ENCODE measurements around the gene FLAD1. TPM values are rescaled to one million over a fixed set of nuclear protein-coding genes. Genes with fewer than 3 reads are reported as not detected.

FLAD1 gene
- total and polyA plus RNA-seq, 2 of the 8 experiments (the other 6 are each of a cell fraction or from before 2014, with no cell fraction given) = 104 to 143 TPM

GRCh38 chr1:154936555-154937084, 46.5 kb upstream of the FLAD1 start, which contains the start of gene PMVK (continued):
- TF ChIP-seq SIX5 (IDR thresholded peaks at IDR 0.05; ENCODE audit: low read depth, low read length) (peak; percentile 6; the same call in 1 of the 2 replicates), GABPA (IDR thresholded peaks at IDR 0.05; ENCODE audit: borderline replicate concordance, insufficient read depth, low read length) (no peak), RFX5 (IDR thresholded peaks at IDR 0.05; ENCODE audit: borderline replicate concordance, low read depth, low read length) (no peak), CHD2 (IDR thresholded peaks at IDR 0.05; ENCODE audit: low read length) (peak; percentile 88), CHD7 (IDR thresholded peaks at IDR 0.05; ENCODE audit: insufficient replicate concordance, low read length) (no peak), POLR2AphosphoS5 (IDR thresholded peaks at IDR 0.05; ENCODE audit: low read depth, low read length) (peak; percentile 79), CEBPB (IDR thresholded peaks at IDR 0.05; ENCODE audit: low read depth, low read length) (no peak), POLR2A (IDR thresholded peaks at IDR 0.05; ENCODE audit: control extremely low read depth in 1 of 2, low read depth in 2 of 2, low read length in 2 of 2) (peak in 1 of 2 experiments; percentile 63; a peak in 1 of 3 replicates), KDM4A (IDR thresholded peaks at IDR 0.05; ENCODE audit: low read depth, low read length, severe bottlenecking) (peak; percentile 59), SP2 (IDR thresholded peaks at IDR 0.05; ENCODE audit: low read length) (no peak), NANOG (IDR thresholded peaks at IDR 0.05; ENCODE audit: insufficient read depth, low read depth, low read length, poor library complexity, severe bottlenecking) (no peak), JUND (IDR thresholded peaks at IDR 0.05; ENCODE audit: low read length) (no peak), POU5F1 (IDR thresholded peaks at IDR 0.05; ENCODE audit: low read depth, low read length) (no peak)

All from H1 (cell line).